ENCODE data around the gene MPP7.

DNA sequence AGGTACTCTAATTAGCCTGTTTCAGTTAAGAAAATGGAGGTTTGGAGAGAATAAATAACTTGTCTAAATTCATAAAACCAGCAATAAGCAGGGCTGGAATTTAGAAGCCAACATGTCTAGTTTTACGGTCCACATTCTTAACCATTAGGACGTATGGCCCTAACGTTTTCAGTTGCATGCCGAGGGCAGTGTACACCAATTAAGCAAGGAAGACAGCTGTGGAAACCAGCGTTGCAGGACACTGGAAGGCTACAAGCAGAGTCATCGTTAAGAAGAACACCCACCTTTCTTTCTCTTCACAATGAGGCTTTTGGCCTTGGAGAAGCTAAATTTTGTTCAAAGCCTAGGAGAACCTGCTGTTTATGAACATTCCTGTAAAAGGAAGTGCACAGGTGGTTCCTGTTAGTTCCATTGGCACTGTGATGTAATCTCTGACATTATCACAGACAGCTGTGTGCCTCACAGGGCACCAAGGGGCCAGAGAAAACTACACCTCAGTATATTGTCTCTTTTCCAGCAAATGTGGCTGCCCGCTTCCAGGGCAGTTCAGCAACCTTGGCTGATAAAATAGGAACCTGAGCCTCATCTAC is 21.0 kb downstream of the MPP7 start:
- TF ChIP-seq, protein P1, sequence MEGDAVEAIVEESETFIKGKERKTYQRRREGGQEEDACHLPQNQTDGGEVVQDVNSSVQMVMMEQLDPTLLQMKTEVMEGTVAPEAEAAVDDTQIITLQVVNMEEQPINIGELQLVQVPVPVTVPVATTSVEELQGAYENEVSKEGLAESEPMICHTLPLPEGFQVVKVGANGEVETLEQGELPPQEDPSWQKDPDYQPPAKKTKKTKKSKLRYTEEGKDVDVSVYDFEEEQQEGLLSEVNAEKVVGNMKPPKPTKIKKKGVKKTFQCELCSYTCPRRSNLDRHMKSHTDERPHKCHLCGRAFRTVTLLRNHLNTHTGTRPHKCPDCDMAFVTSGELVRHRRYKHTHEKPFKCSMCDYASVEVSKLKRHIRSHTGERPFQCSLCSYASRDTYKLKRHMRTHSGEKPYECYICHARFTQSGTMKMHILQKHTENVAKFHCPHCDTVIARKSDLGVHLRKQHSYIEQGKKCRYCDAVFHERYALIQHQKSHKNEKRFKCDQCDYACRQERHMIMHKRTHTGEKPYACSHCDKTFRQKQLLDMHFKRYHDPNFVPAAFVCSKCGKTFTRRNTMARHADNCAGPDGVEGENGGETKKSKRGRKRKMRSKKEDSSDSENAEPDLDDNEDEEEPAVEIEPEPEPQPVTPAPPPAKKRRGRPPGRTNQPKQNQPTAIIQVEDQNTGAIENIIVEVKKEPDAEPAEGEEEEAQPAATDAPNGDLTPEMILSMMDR (conservative IDR thresholded peaks at IDR 0.05; ENCODE audit: low read depth, low read length): no peak
- no peak for TF ChIP-seq EZH2 (IDR thresholded peaks at IDR 0.05; ENCODE audit: low read length, unreplicated experiment)
